GM19463 (cell line): ENCODE measurements around the gene PRKN.
A peak's percentile ranks its signal among the peaks of the same experiment; 100 is the strongest.
"Not testable (repeated sequence)": the region's sequence is repeated elsewhere in the genome, so short reads cannot be mapped to it uniquely, and the experiment has no call there.

Experiments used
- ATAC-seq: cut with Tn5 transposase; IDR thresholded peaks from one replicate; pipeline ENCODE4 v1.9.1; 2021; ENCODE audit warnings: mild to moderate bottlenecking, moderate library complexity; ENCODE audit not compliant: unreplicated experiment

Gene PRKN

DNA sequence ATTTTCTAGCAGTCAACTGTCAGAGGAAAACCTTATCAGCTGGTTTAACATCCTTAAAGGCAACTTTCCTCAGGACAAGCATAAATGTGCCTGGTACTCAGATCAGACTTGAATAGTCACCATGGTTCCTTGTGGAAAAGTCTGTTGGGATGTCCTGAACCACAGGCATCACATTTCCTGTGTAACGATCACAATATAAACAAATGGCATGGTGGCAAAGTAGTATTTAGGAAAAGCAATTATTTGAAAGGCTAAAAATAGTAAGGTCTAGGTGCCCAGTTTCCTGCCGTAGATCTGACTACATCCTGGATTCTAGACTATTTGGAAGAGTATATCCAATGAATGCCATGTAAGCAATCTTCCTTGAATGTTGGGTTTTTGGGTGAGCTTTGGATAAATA is 1181.8 kb downstream of the PRKN start:
- ATAC-seq, result no peak

- ATAC-seq, result no peak
Measured at GRCh38 chr6:161544801-161545480, 1182.6 kb downstream of the PRKN start.

GRCh38 chr6:161543684-161544309 is 1183.8 kb downstream of the PRKN start:
- peak; percentile 62 for ATAC-seq

DNA sequence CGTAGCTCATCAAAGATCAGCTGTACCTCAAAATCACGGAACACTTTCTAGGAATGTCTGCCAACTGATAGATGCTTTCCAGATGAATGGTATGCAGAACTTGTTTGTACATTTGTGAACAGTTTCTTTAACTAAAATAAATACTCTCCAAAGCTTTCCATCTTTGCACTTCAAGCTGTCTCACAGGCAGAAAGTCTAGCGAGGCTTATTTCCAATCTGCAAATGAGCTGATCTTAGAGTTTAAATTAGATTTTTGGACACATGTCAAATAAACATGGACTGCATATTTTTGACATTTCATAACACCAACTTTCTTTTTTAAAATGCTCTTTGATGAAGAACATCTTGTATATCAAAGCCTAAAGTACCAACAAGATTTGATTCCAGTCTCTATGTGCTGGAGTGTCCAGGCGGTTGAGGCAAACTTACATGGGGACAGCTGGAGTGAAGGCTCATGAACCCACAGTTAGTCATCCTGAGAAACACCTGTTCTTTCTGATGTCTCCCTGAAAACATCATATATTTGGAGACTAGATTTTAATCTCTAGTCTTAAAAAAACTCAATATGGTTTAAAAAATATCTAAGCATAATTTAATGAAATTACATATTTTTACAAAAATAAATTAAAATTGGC is 1185.1 kb downstream of the PRKN start:
- ATAC-seq, result no peak

DNA sequence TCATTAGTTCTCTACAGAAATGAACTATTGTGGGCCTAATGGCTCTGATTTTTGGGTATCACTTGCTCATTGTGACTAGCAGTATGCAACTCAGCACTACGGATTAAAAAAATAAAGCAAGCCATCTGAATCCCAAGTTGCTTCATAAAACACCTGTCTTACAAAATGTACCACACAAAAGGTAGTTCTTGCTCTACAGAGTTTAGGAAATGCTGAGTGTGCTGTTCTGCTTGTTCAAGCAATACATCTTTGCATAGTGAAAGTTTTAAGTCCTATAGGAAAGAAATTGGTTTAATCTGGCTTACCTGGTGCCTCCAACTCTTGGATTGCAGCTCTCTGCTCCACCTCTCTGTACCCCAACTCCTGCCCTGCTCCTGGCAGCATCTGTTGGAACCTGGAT is 1187.0 kb downstream of the PRKN start:
- ATAC-seq, result no peak

DNA sequence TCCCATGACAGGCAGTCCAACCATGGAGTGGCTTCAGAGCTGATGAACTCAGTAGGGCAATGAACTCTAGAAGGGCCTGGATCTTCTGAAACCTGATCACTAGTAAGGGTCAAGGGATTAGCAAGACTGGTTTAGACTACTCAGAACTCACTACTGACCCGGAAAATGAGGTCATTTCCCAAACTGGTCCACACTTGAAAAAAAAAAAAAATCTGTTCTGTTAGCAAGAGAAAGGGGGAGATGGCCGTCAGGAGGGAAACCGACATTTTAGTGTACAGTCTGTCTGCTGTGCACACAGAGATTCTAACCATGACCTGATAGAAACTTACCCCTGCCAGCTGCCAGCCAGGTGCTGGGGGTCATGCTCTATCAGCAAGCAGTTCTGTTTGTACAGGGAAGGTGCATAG is 1191.3 kb downstream of the PRKN start:
- no peak for ATAC-seq

DNA sequence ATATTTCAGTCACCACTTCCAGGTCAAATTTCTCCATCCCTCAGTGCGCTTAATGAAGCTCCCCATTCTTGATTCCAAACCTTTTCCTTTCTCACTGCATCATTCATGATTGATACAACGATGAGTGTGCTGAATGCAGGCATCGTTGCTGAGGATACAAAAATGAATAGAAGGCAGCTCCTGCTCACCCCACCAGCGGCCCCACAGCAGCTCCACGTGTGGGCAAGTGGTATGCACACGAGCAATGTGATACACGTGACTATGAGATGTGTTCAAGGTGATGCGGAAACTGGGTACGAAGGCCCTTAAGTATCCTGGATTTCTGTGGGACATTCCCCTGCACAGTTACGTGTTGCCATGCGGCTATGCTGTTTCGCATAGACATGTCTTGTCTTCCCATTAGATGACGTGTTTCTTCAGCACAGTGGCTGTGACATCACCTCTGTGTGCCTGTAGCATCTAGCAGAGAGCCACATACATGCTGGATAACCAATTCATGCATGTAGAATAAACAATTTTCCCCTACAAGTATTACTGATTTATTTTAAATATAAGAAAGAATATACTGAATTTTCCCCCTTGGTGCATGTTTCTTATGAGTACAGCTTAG is 1193.2 kb downstream of the PRKN start:
- ATAC-seq, result no peak

DNA sequence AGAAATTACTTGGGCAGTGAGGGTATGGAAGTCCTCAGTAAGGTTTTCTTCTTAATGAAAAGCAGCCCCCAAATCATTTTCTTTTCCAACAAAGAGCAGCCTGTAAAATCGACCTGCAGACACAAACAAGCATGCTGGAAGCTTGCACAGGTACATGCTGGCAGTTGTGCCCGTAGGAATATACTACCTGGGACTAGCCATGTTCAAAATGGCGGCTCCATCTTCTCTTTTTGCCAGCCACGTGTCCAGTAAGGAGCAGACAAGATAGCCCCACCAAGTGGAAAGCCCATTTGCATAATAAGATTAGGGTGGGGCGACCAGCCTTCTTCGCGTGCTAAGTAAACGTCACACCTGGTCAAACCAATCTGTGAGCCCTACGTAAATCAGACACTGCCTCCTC is 1194.3 kb downstream of the PRKN start:
- ATAC-seq, result no peak

GRCh38 chr6:161532536-161532935 is 1195.0 kb downstream of the PRKN start:
- ATAC-seq, result no peak

GRCh38 chr6:161526794-161527193 is 1200.8 kb downstream of the PRKN start:
- ATAC-seq, result no peak

- no peak for ATAC-seq
Measured at GRCh38 chr6:161523362-161523761, 1204.2 kb downstream of the PRKN start.

DNA sequence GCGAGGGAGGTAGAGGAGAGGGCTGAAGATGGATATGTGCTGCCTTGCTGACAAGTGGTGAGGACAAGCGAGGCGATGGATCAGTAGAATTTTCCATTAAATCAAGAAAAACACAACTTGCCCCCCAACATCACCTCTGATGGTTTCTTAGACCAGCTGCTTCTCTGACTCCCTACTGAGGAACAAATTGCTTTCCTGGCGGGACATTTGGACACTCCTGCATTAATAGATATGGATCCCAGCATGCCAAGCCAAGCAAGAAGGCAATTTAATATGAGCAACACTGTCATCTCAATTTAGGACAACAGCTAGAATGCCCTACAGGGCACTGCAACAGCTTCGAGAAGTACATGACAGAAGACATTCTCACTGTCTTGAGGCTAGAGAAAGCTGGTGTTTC is 1205.3 kb downstream of the PRKN start:
- no peak for ATAC-seq

DNA sequence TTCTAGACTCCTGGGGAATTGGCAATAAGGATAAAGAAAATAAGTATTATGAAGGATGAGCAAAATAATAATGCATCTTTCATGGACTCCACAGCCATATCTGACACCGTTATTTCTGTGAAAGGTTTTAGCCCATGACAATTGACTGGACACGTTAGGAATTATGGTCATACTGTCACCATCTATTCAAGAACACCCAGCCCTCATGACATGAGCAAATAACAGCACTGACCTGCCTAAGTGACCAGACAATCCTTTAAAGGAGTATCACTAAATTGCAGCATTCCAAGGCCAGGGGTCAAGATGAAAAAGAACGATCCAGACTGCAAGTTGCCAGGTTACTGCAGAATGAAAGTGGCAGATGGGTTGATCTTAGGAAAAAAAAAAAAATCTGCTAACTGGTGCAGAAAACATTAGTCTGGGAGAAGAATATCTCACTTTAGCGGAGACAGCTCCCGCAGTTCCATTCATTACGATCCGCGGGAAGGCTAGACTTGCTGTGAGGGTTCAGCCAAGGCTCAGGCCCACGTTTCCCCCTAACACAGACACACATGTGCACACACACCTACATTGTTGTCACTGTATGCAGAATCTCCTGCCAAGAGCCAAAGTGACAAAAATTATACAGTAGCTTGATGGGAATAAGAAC is 1216.0 kb downstream of the PRKN start:
- no peak for ATAC-seq

- ATAC-seq, result no peak
Measured at GRCh38 chr6:161508341-161508740, 1219.2 kb downstream of the PRKN start.

DNA sequence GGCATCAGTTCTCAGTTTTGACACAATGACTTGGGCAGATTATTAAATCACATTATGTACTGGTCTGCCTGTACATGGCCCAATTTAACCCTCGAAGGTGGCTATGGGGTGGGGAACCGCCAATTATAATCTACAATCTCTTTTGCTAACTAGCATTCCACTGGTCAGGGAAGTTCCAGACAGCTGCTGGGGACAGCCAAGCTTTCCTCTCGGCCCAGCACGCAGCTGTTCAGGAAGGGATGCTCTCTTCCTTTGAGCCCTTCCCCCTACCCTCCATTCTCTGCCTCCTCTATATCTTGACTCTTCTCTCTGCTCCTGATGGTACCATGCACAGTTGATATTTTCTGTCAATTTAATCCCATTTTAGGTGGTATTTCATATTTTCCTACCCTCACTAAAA is 1220.2 kb downstream of the PRKN start:
- ATAC-seq, result no peak

DNA sequence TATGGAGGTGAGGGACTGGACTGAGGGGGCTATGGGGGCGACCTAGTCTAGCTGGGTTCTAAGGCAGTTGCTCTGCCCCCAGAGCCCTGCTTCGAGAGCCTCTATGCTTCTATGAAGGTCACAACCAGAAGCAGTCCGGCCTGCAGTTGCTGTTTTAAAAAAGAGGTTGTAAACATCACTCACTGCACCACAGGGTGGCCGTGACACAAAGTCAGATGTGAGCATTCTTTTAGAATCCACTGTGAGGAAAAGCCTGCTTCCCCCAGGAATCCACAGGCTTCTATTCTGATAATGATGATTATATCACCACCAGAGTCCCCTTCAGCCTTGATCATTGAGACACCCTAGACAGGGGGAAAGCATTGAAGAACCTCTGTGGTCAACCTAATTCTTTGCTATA is 1224.0 kb downstream of the PRKN start:
- ATAC-seq, result no peak

DNA sequence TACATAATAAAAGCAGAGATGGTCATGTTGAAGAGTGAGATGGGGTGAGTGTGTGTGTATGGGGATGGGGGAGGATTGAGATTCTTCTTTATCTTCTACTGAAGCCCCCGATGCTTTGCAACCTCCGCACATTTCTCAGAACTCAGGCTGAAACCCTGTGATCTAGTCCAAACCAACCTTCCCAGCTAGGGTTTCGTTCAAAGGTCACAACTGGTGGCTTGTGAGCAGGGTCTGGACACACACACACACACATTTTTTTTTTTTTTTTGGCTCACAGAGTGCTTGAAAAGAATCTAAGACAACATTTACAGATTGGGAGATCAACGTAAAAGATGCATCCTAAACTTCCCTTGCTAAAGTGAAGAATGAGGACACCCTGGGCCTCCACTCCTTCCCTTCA is 1228.7 kb downstream of the PRKN start:
- no peak for ATAC-seq

DNA sequence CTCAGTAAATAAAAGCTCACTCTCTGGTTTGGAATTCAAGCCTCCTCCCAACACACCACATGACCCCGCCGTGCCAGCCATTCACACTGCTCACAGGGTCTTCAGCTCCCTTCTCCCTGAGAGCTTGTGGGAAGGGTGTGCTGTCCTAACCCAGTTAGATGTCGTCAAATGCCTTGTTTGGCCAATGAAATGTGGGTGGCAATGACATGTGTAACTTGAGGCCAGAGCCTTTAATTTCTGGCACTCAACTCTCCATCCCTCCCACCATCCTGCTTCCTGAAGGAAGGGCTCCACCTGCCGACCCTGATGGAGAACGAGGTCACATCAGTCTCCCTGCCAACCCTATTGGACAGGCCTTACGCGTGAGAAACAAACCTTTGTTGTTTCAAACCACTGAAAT is 1229.2 kb downstream of the PRKN start:
- peak; percentile 71 for ATAC-seq

- ATAC-seq, result no peak
Measured at GRCh38 chr6:161496941-161497340, 1230.6 kb downstream of the PRKN start.

- ATAC-seq, result not testable (repeated sequence)
Measured at GRCh38 chr6:161496271-161496670, 1231.3 kb downstream of the PRKN start.

DNA sequence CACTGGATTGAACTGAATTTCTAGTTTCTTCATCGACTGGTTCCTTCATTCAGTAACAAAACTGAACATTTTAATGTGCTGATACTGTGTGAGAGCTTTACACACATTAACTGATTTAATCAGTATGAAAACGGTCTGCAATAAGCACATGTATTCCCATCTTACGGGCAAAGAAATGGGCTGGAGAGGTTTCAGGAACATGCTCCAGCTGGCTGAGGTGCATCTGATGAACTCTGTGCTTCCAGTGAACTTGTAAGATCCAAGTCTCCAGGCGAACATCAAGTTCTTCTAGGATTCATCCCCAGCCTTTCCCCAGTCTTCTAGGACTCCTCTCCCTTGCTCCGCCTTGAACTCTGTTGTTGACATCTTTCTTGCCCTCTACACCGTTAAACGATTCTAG is 1233.0 kb downstream of the PRKN start:
- no peak for ATAC-seq
